Measurements from ENCODE around the gene SIMC1.
"Not testable (repeated sequence)": the region's sequence is repeated elsewhere in the genome, so short reads cannot be mapped to it uniquely, and the experiment has no call there.

- not testable (repeated sequence) for TF ChIP-seq POLR2AphosphoS5, CTCF (IDR thresholded peaks at IDR 0.05)
Measured at GRCh38 chr5:176245074-176245473, 6.8 kb downstream of the SIMC1 start.

All from prostate gland (tissue), 2 donors.